ENCODE data around the gene KNL1.

- TF ChIP-seq POLR2A (IDR thresholded peaks at IDR 0.05), result peak; percentile 39 to 46
- no peak for TF ChIP-seq CTCF (IDR thresholded peaks at IDR 0.05 in 4 of 5, conservative IDR thresholded peaks at IDR 0.05 in 1 of 5)
Measured at GRCh38 chr15:40694688-40695468, 100.8 kb downstream of the KNL1 start, which contains the start of gene RAD51.

Measured in gastrocnemius medialis (tissue), 4 donors.